ENCODE measurements around the gene C5AR1. TPM values are rescaled to one million over a fixed set of nuclear protein-coding genes. Genes with fewer than 3 reads are reported as not detected.

The C5AR1 gene
- total RNA-seq, 6 experiments from 2014 or later, result 0.24 to 0.95 (median 0.35) TPM

DNA sequence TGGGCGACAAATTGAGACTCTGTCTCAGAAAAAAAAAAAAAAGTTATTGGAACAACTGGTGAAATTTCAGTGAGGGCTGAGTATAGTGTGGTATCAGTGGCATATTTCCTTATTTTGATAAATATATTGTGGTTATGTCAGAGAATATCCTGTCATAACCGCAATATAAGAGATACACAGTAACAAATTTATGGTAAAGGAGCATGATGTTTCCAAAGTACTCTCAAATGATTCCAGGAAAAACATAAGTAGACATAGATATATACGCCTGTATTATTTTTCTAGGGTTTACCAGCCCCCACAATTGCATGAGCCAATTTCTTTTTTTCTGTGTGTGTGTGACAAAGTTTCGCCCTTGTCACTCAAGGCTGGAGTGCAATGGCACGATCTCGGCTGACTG is 5.7 kb upstream of the C5AR1 start:
- TF ChIP-seq, protein P1, sequence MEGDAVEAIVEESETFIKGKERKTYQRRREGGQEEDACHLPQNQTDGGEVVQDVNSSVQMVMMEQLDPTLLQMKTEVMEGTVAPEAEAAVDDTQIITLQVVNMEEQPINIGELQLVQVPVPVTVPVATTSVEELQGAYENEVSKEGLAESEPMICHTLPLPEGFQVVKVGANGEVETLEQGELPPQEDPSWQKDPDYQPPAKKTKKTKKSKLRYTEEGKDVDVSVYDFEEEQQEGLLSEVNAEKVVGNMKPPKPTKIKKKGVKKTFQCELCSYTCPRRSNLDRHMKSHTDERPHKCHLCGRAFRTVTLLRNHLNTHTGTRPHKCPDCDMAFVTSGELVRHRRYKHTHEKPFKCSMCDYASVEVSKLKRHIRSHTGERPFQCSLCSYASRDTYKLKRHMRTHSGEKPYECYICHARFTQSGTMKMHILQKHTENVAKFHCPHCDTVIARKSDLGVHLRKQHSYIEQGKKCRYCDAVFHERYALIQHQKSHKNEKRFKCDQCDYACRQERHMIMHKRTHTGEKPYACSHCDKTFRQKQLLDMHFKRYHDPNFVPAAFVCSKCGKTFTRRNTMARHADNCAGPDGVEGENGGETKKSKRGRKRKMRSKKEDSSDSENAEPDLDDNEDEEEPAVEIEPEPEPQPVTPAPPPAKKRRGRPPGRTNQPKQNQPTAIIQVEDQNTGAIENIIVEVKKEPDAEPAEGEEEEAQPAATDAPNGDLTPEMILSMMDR (IDR thresholded peaks at IDR 0.05), result no peak
- no peaks in the 10 kb centered on the region for H3K9me3 Mint-ChIP-seq
- H3K4me3 Mint-ChIP-seq, result no peak overlapping the region
- peaks cover 18% of the 10 kb centered on the region for H3K4me1 Mint-ChIP-seq (ENCODE audit: low read depth)
- no peaks in the 10 kb centered on the region; the same call in 1 of the 2 replicates for H3K27me3 Mint-ChIP-seq (ENCODE audit: insufficient read depth)
- H3K27ac Mint-ChIP-seq, result no peak overlapping the region
- DNase-seq, result no peak
- no peaks in the 10 kb centered on the region for H3K36me3 Mint-ChIP-seq (ENCODE audit: low read depth)

GRCh38 chr19:47305309-47305751 is 4.3 kb upstream of the C5AR1 start:
- DNase-seq, result peak; percentile 81
- TF ChIP-seq, protein P1 (IDR thresholded peaks at IDR 0.05), result peak; percentile 97
- Mint-ChIP-seq H3K9me3 (no peaks in the 10 kb centered on the region), H3K27me3 (ENCODE audit: insufficient read depth) (no peaks in the 10 kb centered on the region; the same call in 1 of the 2 replicates), H3K36me3 (ENCODE audit: low read depth) (no peaks in the 10 kb centered on the region), H3K4me1 (ENCODE audit: low read depth) (peaks cover 18% of the 10 kb centered on the region), H3K27ac (peak overlapping the region; percentile 93), H3K4me3 (peak overlapping the region; percentile 88)

- TF ChIP-seq, protein P1 (IDR thresholded peaks at IDR 0.05), result no peak
- DNase-seq, result no peak
- no peak overlapping the region; the same call in 1 of the 2 replicates for H3K4me3 Mint-ChIP-seq
- H3K36me3 Mint-ChIP-seq (ENCODE audit: low read depth), result no peaks in the 10 kb centered on the region
- H3K4me1 Mint-ChIP-seq (ENCODE audit: low read depth), result peaks cover 18% of the 10 kb centered on the region
- H3K27ac Mint-ChIP-seq, result no peak overlapping the region
- no peaks in the 10 kb centered on the region; the same call in 1 of the 2 replicates for H3K27me3 Mint-ChIP-seq (ENCODE audit: insufficient read depth)
- no peaks in the 10 kb centered on the region for H3K9me3 Mint-ChIP-seq
Observed at GRCh38 chr19:47306303-47306702, 3.4 kb upstream of the C5AR1 start.

DNA sequence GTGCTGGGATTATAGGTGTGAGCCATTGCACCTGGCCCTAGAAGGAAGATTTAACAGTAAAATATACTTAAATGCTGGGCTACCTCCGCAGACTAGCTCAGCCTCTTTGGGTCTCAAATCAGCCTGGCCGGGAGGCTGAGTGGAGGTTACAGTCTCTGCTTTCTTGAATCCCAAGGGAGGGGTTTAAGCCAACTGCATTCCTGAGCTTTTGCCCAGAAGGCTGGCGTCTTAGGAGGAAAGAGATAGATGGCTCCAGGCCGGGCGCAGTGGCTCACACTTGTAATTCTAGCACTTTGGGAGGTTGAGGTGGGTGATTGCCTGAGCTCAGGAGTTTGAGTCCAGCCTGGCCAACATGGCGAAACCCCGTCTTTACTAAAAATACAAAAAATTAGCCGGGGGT is 623 bp upstream of the C5AR1 start:
- TF ChIP-seq, protein P1 (IDR thresholded peaks at IDR 0.05), result no peak
- DNase-seq, result no peak
- Mint-ChIP-seq H3K36me3 (ENCODE audit: low read depth) (no peaks in the 10 kb centered on the region), H3K4me1 (ENCODE audit: low read depth) (peaks cover 18% of the 10 kb centered on the region), H3K27ac (no peak overlapping the region), H3K4me3 (no peak overlapping the region), H3K9me3 (no peaks in the 10 kb centered on the region), H3K27me3 (ENCODE audit: insufficient read depth) (no peaks in the 10 kb centered on the region; the same call in 1 of the 2 replicates)

GRCh38 chr19:47310323-47310722 is 662 bp downstream of the C5AR1 start:
- peaks cover 19% of the 10 kb centered on the region for H3K4me1 Mint-ChIP-seq (ENCODE audit: low read depth)
- H3K36me3 Mint-ChIP-seq (ENCODE audit: low read depth), result 0 out of 2 replicates have a peak, but pooled peaks cover 4% of the 10 kb centered on the region
- TF ChIP-seq, protein P1 (IDR thresholded peaks at IDR 0.05), result no peak
- H3K27ac Mint-ChIP-seq, result no peak overlapping the region
- no peak overlapping the region for H3K4me3 Mint-ChIP-seq
- no peaks in the 10 kb centered on the region; the same call in 1 of the 2 replicates for H3K9me3 Mint-ChIP-seq
- no peaks in the 10 kb centered on the region; the same call in 1 of the 2 replicates for H3K27me3 Mint-ChIP-seq (ENCODE audit: insufficient read depth)
- DNase-seq, result no peak

Data from HFFc6 (cell line).